Smooth muscle cell of the brain vasculature (primary cell): ENCODE measurements around the gene CERKL.

ENCODE experiments used
- DNase-seq: peaks from one replicate; pipeline ENCODE4 v3.0.0-alpha.2; 2012; ENCODE audit warnings: low read depth, low spot score

CERKL gene

DNA sequence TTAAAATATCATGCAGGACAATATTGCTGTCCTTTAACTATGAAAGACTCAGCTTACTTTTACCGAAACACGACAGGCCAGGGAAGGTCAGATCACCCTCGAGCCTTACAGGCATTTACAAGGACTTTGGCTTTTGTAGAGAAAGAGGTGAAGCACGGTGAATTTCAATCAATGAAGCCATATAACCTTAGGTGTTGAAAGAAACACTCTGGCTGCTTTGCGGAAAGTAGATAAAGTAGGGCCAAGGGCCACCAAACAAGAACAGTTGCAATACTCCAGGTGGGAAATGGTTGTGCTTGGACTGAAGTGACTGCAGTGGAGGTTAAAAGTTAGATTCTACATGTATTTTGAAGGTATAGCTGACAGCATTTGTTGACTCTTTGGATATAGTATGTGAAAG is 80.5 kb downstream of the CERKL start:
- DNase-seq: no peak

GRCh38 chr2:181575650-181576025 is 81.3 kb downstream of the CERKL start:
- no peak for DNase-seq

DNA sequence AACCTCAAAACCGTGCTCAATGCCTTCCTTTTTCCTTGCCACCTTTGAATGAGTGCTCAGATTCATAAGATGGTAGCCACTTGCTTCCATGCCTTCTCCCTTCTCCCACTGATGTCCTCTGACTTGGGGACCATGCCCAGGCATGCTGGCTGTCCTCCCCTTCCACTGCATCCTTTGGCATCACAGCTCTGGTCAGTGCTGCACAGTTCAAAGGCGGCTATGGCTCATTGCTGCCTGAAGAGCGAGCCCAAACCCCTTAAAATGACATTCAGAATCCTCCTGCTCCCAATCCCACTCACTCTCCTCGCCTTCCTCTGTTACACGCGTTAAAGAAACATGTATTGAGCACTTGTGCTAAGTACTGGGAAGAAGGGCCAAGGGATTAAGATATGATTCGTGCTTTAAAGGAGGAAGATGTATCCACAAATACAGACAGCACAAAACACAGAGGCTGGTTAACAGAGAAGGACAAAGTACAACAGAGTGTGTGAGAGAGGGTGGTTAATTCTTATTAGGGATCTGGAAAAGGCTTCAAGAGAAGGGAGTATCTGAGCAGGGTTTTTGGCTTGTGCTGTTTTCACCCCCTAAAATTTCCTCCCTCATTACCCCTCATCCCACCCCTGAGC is 81.8 kb downstream of the CERKL start:
- DNase-seq: no peak

DNA sequence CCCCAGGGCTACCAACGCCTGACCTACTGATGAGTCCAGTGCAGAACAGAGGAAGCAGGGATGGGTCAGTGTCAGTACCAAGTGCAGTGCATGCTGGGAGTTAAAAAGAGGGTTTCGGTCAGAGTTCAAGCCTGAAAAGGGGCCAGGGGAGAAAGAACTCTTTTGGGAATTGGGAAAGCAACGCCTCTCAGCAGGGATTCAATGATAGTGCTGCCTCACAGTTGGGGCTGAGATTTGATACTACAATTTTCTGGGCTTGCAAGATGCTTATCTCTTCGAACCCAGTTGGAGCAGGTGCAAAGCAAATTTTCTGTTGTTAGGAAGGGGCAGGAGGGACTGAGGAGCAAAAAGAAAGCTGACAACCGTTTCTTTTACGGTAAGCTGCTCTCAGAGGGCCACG is 82.6 kb downstream of the CERKL start:
- DNase-seq: no peak

GRCh38 chr2:181573140-181573736 is 83.7 kb downstream of the CERKL start:
- DNase-seq: peak; percentile 6

DNA sequence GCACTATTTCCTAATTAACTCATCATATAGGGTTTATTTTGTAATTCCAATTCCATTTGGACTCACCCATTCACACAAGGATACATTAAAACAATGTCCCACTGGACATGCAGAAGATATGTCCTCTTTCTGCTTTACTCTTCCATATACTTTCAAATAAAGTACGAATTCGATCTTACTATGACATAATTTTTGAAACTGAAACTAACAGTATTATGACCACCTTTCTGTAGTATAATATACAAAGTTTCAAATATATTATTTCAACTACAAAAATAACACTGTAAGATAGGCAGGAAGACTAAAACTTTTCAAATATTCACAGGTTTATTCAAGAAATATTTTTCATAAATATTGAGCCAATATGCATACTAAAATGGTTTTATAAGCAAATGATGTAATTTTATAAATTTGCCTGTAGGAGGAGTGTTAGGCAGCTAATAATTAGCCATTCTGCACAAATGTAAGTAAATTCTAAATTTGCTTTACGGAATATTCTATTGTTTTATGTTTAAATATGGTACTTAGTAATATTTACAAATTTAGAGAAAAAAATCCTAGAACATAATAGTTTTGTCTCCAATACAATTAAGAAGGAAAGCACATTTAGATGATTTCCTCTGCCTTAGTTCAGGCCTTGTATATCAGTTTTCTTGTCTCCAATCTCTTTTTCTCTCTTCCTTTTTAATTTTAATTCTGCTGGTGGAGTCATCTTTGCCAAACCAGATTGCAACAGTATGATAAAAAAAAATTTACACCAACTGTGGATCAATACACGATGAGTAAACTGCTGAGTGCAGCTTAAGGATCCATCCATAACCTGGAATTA is 85.9 kb downstream of the CERKL start:
- no peak for DNase-seq

DNA sequence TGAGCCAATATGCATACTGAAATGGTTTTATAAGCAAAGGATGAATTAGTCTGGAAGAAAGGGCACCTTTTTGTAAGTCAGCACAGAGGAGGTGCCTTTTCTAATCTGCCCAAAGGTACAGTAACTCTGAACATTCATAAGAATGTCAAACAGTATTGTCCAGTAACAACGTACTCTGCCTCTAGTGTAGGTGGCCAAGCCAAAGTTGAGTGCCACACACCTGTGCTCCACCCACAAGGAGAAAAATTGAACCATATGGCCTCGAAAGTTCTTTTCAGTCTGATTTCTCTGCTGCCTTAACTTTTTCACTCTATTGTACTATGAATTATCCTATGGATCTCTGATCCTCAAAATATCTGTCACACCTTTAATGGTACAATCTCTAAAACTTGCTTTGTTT is 86.8 kb downstream of the CERKL start:
- DNase-seq: no peak

- DNase-seq: no peak
Measured at GRCh38 chr2:181566334-181567032, 90.4 kb downstream of the CERKL start.

DNA sequence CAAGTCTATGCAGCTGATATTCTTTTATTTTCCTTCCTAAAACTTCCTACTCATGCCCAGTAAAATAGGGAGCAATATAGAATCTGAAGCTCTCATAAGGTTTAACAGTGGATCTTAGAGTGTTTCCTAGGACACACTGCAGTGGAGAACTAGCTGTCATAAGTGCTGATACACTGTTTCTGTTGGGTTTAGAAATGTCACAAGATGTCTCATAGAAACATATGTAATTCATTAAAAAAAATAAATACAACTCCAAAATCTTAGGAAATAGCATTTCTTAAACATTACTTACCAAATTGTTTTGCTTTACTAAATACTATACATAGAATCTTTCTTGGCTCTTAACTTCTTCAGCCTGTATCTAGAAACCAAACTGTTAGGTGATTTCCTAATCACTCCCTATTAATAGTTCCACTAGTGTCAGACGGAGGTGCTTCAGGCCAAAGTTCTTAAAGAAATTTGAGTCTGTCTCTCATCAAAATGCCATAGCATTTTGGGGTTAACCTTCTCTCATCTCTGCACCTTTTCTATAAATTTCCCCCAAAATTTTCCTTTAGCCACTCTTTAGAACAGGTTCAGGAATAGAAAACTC is 93.7 kb downstream of the CERKL start:
- DNase-seq: no peak

- no peak for DNase-seq
Measured at GRCh38 chr2:181558371-181558770, 98.5 kb downstream of the CERKL start.

DNA sequence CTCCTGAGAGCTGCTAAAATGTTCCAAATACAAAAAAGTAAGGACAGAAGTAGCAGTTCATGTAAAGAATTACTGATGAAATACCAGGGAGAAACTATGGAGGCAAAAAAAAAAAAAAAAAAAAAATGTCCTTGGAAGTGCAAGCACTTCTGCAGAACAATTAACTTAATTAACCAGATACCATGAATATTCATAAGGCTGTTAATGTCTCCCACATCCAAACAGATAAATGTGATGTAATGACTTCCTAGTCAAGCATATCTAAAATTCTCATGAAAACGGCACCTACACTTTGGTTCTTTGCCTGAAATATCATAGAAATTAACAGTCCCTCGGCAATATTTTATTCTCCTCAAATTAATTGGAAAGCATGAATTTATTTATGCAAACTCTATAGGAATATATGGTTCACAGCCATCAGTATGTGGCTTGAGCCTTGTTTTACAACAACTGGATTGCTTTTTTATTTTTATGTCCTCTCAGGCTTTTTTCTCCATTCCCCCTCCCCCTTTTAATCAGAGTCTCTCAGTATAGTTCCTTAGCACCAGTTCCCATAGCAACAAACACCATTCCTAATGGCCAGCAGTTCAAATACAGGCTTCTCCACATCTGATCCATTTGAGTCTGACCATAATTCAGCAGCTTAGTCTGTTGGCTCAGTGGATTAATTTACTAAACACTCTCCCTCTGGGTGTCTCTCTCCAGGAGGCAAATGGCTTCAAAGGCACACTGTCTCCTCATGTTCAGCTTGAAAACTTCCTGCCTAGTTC is 102.7 kb downstream of the CERKL start:
- DNase-seq: no peak

DNA sequence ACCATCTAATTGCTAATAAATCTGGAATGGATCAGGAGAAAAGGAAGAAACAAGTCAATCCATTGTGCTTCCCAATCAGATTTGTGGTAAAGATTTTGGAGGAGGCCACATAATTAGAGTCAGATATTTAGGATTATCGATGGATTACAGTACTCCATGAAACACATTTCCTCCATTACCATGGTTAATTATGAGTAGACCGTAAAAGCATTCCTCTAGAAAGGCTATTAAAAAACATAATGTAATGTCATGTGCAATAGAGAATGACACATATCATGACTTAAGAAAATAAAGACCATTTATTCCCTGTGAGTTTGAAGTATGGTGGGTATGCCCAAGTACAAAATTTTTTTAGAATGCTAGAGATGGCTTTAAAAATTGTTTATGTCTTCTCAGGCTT is 103.7 kb downstream of the CERKL start:
- DNase-seq: no peak

- no peak for DNase-seq
Measured at GRCh38 chr2:181552808-181553207, 104.1 kb downstream of the CERKL start.

DNA sequence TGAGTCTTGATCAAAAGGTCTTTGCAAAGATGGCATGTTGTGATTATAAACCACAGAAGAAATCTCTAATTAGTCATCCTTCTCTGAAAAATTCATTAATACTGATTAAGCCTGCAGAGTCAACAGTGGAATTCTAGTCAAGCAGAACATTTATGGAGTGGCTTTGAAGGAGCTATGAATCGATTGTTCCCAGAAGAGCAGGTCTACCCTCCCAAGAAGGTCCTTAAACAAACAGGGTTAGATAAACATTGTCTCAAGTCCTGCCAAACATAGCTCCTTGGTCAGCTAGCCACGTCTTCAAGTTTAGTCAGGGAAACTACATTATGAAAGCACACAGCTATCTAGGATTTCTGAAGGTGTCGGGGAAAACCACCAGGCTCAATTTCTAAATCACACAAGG is 110.8 kb downstream of the CERKL start:
- no peak for DNase-seq

GRCh38 chr2:181542170-181542569 is 114.7 kb downstream of the CERKL start:
- no peak for DNase-seq

DNA sequence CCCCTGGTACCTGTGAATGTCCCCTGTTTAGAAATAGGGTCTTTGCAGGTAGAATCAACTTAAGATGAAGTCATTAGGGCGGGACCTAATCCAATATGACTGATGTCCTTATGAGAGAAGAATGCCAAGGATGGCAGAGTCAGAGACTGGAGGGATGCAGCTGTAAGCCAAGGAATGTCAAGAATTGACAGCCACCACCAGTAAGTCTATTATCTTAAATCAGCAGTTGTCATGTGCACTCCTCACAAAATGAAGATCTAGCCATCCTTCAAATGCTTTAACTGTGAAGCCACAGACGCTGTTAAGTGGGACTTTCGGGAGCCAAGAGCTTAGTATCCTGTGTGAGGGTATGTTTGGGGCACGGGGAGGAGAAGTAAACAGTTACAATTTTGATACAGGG is 116.5 kb downstream of the CERKL start:
- DNase-seq: no peak

DNA sequence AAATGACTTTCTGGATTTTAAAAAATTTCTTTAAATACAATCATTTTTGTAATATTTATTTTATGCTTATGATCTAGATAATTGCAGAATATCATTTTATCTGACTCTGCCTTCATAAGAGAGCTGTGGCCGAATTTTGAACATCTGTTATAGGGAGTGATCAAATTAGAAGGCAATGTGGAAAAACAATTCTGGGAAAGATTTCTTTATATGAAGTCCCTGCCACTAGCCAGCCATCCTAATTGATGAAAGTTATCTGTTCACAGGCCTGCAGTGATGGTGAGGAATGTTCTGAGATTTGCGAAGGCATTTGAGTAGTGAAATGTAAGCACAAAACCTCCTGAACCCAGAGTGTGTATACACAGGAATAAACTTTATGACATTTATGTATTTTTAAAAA is 120.2 kb downstream of the CERKL start:
- no peak for DNase-seq

DNA sequence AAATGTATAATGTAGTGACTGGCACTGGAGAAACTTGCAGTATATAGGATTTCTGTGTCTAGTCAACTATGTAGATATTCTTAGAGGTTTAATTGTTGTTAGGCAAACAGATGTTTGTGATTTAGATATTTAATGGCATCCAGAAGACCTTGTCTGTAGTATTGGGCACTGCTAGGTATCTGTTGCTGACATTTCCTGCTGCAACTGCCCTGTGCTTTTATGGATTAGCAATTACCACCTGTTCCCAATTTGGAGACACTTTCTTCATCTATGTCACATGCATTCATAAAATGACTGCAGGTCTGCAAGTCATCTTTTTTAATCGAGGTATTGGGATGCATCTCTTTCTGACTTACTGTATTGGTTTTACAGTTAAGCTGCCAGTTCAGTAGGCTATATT is 128.5 kb downstream of the CERKL start:
- no peak for DNase-seq

GRCh38 chr2:181527058-181527457 is 129.8 kb downstream of the CERKL start:
- no peak for DNase-seq

DNA sequence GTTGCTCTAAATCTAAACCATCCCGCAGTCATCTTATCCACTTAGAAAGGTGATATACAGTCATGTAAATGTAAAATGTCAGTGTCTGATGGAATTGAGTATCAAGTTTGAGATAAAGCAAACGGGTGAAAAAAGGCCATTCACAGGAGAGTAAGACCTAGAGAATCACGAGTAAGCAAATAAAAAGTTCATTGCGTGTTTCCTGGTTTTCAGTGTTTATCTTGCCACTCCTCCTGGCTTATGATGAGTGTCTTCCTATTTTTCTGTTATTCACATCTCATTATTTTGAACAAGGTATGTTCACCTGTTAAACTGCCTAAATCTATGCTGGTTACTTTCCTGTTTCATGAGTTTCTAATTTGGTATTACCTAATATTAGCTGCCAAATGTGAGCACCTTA is 130.9 kb downstream of the CERKL start:
- no peak for DNase-seq

GRCh38 chr2:181523756-181524155 is 133.1 kb downstream of the CERKL start:
- DNase-seq: no peak
